CMK (cell line): ENCODE data around the gene PDHB.
A peak's percentile ranks its signal among the peaks of the same experiment; 100 is the strongest.
"Not testable (repeated sequence)": the region's sequence is repeated elsewhere in the genome, so short reads cannot be mapped to it uniquely, and the experiment has no call there.

Source experiments
- DNase-seq: peaks from one replicate; pipeline ENCODE4 v3.0.0-alpha.2; 2010; ENCODE audit warnings: low read depth

PDHB gene

DNA sequence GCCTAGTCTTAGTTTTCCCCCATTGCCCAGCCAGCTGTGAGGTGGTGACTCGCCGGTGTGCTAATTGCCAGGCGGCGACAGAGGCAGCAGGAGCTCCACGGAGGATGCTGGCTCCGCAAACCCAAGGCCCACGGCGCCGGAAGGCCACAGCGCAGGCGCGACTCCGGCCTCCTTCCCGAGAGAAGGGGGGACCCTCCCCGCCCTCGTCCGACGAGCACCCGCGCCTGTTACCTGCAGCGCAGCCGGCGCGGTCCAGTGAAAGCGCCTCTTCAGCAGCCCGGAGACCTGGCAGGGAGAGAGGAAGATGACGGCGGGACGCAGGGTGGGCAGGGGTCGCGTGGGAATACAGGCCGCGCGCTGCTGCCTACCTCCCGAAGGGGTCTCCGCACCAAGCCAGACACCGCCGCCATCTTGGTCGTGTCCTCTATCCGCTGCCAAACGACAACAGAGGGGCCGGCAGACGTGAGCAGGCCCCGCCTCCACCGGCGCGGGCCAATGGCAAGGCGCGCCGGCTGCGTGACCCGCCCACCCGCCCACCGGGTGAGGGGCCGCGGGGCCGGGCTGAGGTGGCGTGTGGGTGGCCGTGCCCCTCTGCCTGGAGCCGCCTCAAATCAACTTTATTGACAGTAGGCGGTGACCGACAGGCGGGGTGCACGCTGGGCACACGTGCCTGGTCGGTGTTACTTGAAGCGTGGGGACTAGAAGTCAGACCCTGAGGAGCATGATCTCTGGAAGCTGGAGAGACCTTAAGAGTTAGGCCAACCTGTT, at the start of gene PDHB:
TSS of gene PDHB (minus strand) at position 433 of the 768 bp plus-strand sequence. CDS start at position 410, 23 bp downstream.
- peak; percentile 84 for DNase-seq

DNA sequence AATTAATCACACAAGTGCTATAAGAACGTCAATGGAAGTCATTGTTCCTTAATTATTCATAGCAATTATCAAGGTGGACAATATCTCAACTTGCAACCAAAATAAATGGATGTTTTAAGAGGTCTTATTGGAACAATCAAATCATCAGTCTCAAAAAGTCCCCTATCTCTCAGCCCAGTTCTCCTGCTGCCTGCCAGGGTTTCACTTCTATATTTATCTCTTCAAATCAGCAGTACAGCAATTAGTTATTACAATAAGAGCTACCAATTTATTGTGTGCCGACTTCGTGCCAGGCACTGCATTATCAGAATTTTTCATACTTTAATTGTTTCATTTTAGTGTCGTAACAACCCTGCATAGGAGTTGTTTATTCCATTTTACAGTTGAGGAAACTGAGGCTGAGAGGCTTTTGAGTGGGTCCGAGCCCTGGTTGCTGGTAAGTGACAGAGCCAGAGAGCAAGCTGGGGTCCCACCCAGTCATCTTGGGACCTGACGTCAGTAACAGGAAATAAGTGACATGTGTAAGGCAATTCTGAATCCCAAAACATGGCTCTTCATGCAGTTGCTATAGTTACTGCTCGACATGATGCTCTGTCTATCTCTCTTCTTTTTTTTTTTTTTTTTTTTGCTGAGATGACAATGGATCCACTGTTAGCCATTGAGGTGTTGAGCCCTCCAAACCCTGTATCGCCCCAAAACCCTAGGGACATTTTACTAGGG, 49.4 kb upstream of the PDHB start:
- DNase-seq = no peak

DNA sequence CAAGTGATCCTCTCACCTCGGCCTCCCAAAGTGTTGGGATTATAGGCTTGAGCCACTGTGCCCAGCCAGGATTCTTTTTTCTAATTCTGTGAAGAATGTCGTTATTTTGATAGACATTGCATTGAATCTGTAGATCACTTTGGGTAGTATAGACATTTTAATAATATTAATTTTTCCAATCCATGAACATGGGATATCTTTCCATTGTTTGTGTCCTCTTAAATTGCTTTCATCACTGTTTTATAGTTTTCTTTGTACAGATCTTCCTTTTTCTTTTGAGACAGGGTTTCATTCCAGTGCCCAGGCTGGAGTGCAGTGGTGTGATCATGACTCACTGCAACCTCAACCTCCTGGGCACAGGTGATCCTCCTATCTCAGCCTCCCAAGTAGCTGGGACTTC, 46.7 kb upstream of the PDHB start:
- DNase-seq = no peak

DNA sequence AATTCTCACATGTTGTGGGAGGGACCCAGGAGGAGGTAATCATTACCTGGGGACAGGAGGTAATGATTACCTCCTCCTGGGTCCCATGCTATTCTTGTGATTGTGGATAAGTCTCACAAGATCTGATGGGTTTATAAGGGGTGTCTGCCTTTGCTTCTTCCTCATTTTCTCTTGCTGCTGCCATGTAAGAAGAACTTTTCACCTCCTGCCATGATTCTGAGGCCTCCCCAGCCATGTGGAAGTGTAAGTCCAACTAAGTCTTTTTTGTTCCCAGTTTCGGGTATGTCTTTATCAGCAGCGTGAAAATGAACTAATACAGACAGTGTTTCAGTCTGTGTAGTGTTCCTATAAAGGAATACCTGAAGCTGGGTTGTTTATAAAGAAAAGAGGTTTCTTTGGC, 45.1 kb upstream of the PDHB start:
- DNase-seq = no peak

DNA sequence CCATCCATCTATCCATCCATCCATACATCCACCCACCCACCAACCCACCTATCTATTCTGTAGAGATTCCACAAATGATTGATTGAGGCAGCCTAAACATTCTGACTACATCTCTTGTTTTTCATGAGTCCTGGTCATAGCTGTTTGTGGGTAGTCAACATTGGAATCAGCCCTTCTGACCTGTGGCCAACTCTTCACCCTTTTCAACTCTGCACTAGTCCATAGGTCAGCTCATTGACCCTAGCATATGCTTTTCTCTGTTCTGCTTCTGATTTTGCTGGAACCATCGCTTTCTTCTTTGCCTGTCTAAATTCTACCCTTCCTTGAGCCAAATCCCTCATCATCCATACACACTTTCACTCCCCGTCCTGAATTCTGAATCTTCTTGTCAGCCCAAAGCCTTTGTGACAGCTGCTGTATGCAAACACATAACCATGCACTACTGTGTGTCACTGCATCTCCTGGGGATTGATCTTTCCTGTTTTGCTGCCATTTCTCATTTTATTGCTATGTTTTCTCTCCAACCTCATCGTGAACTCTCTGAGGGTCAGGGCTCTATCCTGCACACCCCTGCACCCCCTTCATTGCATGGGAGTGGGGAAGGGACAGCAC, 41.4 kb upstream of the PDHB start:
- no peak for DNase-seq

DNA sequence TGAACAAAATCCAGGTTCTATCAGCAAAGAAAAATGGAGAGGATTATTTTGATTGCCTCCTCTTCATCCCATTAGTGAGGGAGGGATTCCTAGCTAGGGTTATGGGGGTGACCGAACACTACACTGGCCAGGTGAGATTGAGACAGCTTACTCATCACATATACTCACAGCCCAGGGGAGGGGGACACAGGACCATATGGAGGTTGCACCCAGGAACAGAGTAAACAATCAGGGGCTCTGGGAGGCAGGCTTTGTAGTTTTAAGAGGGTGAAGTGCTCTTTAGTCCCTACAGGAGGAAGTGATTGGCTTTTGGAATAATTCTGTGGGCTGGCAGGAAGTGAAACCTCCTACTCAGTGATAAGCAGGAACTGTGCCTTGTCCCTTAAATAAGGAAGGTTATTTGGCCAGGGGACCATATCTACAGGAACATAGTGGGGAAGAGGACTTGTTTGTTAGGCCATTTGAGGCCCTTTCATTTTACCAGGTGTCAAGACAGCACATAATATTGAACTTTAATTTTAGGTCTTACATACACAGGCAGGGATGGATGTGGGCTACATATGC, 40.8 kb upstream of the PDHB start:
- DNase-seq = no peak

DNA sequence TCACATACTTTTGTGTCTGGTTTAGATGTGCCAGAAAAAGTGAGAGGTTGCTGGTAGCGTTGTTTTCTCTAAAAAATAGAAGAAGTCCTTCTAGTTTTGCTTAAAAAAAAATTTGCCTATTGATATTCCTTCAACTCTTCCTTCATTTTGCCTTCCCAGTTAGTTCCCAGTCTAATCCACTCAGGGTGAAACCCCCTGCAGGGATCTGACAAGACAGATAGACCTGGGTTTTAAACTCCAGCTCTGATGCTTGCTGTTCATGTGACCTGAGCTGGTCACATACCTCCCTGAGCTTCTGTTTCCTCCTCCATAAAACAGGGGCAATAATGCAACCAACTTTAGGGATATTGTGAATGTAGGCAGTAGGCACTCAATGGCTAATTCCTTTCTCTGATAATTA, 39.6 kb upstream of the PDHB start:
- no peak for DNase-seq

DNA sequence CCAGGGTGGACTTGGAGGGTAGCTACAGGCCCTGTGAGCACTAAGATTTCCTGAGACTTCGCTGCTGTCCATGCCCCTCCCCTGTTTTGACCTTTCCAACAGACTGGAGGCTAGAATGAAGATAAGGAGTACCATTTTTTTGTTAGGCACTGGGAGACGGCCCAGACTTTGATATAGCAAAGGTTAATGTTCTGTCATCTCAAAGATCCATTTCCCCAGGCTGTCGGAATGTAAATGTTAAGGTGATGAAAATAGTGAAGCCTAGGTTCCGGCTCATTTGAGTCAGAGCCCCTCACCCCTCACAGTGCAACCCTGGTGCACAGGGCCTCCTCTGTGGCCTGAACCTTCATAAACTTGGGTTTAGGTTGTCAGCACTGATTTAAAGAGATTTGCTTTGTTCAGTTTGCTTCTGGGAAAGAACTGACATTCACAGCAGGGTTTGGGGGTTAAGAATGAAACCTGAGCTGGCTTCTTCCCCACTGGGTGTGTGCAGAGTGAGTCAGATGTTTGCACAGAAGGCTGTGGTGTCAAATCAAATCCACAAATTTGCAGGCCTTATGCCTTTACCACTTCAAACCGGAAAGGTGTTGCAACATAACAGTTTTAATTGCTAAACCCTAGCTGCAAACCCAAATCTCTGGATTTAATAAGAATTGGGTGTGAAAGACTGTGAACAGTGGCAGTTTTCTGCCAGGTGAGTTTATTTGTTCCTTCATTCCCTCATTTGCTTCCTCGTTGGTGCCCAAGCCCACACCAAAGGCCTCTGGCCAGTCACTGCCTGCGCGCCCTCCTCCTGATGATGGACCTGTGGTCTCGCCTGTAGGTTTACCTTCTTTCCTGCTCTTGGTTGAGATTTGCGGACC, 37.6 kb upstream of the PDHB start:
- DNase-seq = no peak

DNA sequence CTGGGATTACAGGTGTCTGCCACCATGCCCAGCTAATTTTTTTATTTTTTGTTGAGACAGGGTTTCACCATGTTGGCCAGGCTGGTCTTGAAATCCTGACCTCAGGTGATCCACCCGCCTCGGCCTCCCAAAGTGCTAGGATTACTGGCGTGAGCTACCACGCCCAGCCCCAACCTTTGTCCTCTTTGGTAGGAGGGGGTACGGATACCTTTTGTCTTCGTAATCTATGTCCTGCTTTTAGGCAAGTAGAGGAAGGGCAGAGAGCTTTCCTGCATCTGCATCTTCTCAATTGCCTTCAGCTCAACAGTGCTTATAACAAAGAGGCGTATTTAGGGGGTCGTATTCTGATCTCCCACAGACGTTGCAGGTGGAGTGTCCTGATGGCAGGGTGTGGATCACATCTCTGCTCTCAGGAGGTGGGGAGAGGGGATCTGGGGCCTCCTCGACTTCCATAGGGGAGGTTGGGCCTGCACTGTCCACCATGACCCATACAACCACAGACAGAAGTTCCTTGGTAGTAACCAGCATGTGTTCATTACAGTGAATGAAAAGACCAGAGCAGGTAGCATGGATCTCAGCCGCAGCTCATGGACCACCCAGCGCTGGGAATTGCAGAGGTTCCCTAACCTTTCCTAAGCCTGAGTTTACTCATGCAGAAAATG, 36.9 kb upstream of the PDHB start:
- no peak for DNase-seq

DNA sequence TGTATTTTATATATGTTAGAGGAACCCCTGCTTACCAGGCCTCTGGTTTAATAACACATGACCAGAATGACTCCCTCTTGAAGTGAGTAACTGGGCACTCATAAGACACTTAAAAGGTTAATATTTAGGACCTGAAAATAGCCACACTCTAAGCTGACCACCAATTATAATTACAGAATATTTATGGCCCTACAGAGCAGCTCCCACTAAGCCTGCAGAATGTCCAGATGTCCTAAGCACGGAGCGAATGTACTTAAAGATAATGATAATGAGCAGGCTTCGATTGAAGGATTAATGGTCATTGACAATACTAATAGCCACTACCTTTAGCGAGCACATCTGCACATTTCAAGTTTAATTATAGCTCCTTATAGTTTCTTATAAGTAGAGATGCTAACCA, 35.5 kb upstream of the PDHB start:
- DNase-seq = no peak

DNA sequence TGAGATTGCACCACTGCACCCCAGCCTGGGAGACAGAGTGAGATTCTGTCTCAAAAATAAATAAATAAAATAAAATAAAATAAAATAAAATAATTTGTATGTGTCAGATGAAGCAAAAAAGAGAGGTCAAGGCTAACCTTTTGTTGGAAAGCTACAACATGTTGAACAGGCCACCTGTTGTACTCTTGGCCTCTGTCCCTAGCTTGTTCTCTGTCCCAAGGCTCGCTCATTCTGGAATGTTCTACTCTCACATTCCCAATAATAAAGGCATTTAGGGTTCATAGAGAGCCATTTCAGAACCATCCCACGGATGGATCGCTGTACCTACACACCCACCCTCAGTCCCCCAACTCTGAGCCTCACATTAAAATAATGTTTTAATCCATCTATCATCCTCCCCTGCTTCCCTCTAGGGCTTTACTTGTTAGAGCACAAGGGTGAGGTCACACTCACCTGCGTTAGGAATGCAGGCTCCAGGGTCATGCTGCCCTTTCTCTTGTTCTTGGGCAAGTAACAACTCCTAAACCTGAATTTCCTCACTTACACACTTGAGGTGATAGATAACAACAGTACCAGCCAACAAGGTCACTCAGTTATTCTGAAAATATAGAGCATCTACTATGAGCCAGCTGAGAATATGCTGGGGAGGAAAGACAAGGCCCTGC, 33.4 kb upstream of the PDHB start:
- DNase-seq = no peak

DNA sequence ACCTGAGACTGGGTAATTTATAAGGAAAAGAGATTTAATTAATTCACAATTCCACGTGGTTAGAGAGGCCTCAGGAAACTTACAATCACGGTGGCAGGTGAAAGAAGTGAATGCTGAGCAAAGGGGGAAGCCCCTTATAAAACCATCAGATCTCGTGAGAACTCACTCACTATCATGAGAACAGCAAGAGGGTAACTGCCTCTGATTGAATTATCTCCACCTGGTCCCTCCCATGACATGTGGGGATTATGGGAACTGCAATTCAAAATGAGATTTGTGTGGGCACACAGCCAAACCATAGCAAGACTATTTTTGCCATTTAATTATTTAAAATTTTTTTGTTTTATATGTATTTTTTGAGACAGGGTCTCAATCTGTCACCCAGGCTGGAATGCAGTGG, 31.2 kb upstream of the PDHB start:
- DNase-seq = no peak

DNA sequence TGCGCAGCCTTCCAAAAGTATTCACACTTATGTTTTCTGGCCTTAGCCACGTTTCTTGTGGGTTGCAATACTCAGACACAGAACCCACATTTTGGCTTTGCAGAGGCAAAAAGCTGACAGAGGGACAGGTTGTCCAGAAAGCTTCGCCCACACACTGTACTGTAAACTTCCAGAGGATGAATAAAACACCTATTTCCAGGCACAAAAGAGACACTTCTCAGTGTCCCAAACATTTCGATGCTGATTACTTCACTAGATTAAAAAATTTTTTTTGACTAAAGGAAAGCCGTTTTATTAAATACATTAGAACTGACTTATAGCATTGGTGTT, 30.3 kb upstream of the PDHB start:
- DNase-seq = no peak

DNA sequence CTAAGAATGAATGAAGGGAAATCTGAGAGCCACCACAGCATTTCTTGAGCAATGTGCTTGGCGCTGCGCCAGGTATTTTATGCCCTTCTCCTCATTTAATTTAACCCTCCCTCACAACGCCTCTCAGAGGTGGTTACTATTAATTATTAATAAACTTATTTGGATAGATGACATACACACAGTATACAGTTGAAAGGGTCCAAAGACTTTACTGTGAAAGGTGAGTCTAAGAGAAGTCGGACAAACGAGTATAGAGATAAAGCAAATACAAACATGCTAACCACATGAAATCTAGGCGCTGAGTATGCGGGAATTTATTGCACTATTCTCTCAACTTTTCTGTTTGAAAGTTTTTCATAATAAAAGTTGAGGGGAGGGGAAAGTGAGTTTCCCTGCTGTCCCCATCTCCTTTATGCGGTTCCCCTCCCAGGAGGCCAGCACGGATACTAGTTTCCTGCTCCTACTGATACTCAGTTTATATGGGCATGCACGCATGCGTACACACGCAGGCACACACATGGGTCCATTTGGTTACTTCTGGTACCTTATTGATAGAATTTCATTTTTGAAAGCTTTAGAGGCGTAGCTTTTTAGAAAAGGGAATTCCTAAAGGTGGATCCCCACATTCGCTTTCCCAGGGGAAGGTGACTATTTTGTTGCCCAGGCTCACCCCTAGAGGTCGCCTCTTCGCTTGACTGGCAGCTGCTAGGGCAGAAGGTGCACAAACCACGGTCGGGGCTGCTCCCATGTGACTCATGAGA, 29.7 kb upstream of the PDHB start:
- DNase-seq = peak; percentile 24

DNA sequence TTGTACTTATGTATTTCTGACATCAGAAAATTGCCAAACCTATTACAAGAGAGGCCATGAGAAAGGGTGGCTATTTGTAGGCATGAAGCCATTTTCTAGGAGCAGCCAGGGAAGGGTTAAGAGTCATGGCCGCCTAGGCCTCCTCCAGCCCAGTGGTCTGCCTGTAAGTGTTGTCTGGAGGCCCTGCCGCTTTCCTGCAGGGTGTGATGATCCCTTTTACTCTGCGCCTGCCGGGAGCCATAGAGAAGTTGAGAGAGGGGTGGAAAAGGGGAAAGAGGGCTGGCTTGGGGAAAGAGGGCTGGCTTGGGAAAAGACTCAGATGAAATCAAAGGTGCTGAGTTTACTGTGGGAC, 29.2 kb upstream of the PDHB start:
- DNase-seq = no peak

DNA sequence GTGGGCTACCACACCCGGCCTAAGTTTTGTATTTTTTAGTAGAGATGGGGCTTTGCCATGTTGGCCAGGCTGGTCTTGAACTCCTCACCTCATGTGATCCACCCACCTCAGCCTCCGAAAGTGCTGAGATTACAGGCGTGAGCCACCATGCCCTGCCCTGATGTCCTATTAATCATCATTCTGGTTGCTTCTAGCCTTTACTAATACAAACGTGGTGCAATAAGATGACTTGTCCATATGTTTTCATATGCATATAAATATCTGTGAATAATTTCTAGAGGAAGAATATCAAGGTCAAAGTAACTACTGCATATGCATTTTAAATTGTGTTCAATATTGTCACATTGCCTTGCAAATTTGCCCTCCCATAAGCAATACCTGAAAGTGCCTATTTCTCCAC, 25.5 kb upstream of the PDHB start:
- no peak for DNase-seq

DNA sequence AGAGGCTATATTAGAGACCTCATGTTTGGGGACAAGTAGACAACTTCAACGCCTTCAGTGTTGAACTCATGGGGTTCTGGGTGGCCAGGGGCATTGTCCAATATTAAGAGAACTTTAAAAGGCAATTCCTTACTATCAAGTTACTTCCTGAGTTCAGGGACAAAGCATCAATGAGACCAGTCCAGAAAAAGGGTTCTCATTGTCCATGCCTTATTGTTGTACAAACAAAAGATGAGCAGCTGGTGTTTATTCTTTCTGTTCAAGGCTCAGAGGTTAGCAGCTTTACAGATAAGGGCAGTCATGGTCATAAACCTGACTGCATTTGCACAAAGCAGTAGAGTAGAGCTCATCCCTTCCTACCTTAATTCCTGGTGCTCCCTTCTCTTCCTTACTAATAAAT, 18.5 kb upstream of the PDHB start:
- no peak for DNase-seq

DNA sequence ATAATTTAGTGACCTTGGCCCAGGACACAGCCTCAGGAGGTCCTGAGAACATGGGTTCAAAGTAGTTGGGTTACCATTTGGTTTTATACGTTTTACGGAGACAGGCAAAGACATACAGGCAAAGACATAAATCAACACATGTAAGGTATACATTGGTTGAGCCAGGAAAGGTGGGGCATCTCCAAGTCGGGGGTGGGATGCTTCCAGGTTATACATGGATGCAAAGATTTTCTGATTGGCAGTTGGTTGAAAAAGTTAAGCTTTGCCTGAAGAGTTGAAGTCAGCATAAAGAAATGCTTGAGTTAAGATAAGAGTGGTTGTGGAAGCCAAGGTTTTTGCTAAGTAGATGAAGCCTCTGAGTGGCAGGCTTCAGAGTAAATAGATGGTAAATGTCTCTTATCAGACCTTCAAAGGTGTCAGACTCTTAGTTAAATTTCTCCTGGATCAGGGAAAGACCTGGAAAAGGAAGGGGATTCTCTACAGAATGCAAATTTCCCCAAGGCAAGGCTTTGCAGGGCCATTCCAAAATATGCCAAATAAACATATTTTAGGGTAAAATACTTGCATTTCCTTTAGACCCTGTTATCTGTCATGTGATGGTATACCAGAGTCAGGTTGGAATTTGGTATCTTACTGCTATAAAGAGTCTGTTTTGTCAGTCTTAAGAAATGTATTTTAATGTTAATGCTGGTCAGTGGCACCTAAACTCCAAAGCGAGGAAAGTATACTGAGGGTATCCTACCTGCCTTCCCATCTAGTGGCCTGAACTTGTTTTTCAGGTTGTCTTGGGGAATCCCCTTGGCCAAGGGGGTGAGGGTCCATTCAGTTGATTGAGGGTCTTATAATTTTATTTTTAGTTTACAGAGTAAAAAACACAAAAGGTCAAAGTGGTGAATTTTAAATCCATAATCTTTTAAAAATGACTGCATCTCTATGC, 8.2 kb upstream of the PDHB start:
- no peak for DNase-seq

DNA sequence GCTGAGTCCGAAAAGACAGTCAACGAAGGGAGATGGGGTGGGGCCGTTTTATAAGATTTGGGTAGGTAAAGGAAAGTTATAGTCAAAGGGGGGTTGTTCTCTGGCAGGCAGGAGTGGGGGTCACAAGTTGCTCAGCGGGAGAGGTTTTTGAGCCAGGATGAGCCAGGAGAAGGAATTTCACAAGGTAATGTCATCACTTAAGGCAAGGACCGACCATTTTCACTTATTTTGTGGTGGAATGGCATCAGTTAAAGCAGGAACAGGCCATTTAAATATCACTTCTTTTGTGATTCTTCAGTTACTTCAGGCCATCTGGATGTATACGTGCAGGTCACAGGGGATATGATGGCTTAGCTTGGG, 7.3 kb upstream of the PDHB start:
- not testable (repeated sequence) for DNase-seq
